GM18861 (cell line): Measurements from ENCODE around the gene NCAPG2.

Source experiments
- ATAC-seq: cut with Tn5 transposase; IDR thresholded peaks from one replicate; pipeline ENCODE4 v1.9.1; 2021; ENCODE audit not compliant: unreplicated experiment

Gene NCAPG2

GRCh38 chr7:158581440-158582088, 123.0 kb downstream of the NCAPG2 start:
- ATAC-seq: no peak
